Calu3 (cell line): ENCODE results near the gene TXLNG. TPM values are rescaled to one million over a fixed set of nuclear protein-coding genes. Genes with fewer than 3 reads are reported as not detected.
"Not testable (repeated sequence)": the region's sequence is repeated elsewhere in the genome, so short reads cannot be mapped to it uniquely, and the experiment has no call there.

Source experiments
- BruUV-seq: library from RNA; stranded (reverse); fragments of 400-500 nt; replicated peaks from 2 replicates; lab custom pipeline; 2021; lab: Mats Ljungman, UMichigan
- CTCF ChIA-PET: fragments of 300-600 bp; sonication (Branson Sonifier 250); formaldehyde crosslinking; loops from one replicate; lab custom pipeline; 2022; ENCODE audit warnings: antibody characterized with exemption; lab: Charles Lee
- DNase-seq: peaks from one replicate; pipeline ENCODE4 v3.0.0; 2022
- H3K27ac Mint-ChIP-seq: one replicate; pipeline ENCODE4 v1.8.0; 2022; ENCODE audit warnings: mixed read lengths; ENCODE audit not compliant: unreplicated experiment
- H3K27me3 Mint-ChIP-seq: one replicate; pipeline ENCODE4 v1.8.0; 2022; ENCODE audit warnings: mixed read lengths; ENCODE audit not compliant: unreplicated experiment
- H3K36me3 Mint-ChIP-seq: one replicate; pipeline ENCODE4 v1.8.0; 2022; ENCODE audit warnings: mild to moderate bottlenecking, moderate library complexity, mixed read lengths; ENCODE audit not compliant: insufficient read depth, unreplicated experiment
- H3K4me1 Mint-ChIP-seq: one replicate; pipeline ENCODE4 v1.8.0; 2022; ENCODE audit warnings: mild to moderate bottlenecking, low read depth, mixed read lengths; ENCODE audit not compliant: unreplicated experiment
- H3K4me3 Mint-ChIP-seq: one replicate; pipeline ENCODE4 v1.8.0; 2022; ENCODE audit warnings: mild to moderate bottlenecking, low read depth, moderate library complexity, mixed read lengths; ENCODE audit not compliant: unreplicated experiment
- H3K9me3 Mint-ChIP-seq: one replicate; pipeline ENCODE4 v1.8.0; 2022; ENCODE audit warnings: low read depth, mixed read lengths; ENCODE audit not compliant: unreplicated experiment
- CTCF ChIP-seq: fragments of 200-600 bp; IDR thresholded peaks from one replicate; pipeline ENCODE4 v1.8.0; 2022; ENCODE audit warnings: antibody characterized with exemption; ENCODE audit not compliant: unreplicated experiment
- intact Hi-C: fragments of 100-400 bp; cut with micrococcal nuclease; formaldehyde crosslinking; loops from one replicate; pipeline ENCODE4 v1.10.0; 2022; ENCODE audit not compliant: unreplicated experiment
- total RNA-seq: library from RNA; stranded (reverse); gene quantifications from 2 replicates; pipeline ENCODE4 v1.2.3, GENCODE V29; 2022

Gene TXLNG
- total RNA-seq, 1 experiment from 2014 or later: 22.2 TPM

- BruUV-seq: no TSS peak
- Mint-ChIP-seq H3K27ac (no peak overlapping the region), H3K36me3 (peaks cover 21% of the 10 kb centered on the region)
Observed at GRCh38 chrX:16754019-16754418, 32.2 kb upstream of the TXLNG start.

GRCh38 chrX:16756724-16757123 lies 29.5 kb upstream of the TXLNG start:
- H3K27me3 Mint-ChIP-seq: no peaks in the 10 kb centered on the region
- intact Hi-C loops: no loop called here
- CTCF ChIA-PET: no interaction called here
- H3K27ac Mint-ChIP-seq: no peak overlapping the region
- no peaks in the 10 kb centered on the region for H3K4me1 Mint-ChIP-seq
- TF ChIP-seq CTCF: no peak
- no TSS peak for BruUV-seq
- H3K4me3 Mint-ChIP-seq: no peak overlapping the region
- no peak for DNase-seq
- no peaks in the 10 kb centered on the region for H3K9me3 Mint-ChIP-seq
- peaks cover 21% of the 10 kb centered on the region for H3K36me3 Mint-ChIP-seq

More at GRCh38 chrX:16754019-16754418, 32.2 kb upstream of the TXLNG start:
- H3K9me3 Mint-ChIP-seq: no peaks in the 10 kb centered on the region
- no peaks in the 10 kb centered on the region for H3K27me3 Mint-ChIP-seq
- CTCF ChIA-PET: no interaction called here
- no peak for TF ChIP-seq CTCF
- intact Hi-C loops: no loop called here
- H3K4me1 Mint-ChIP-seq: no peaks in the 10 kb centered on the region
- no peak for DNase-seq
- no peak overlapping the region for H3K4me3 Mint-ChIP-seq

GRCh38 chrX:16761500-16761899 lies 24.8 kb upstream of the TXLNG start:
- DNase-seq, intact Hi-C loops, H3K9me3 Mint-ChIP-seq, BruUV-seq, H3K27me3 Mint-ChIP-seq, H3K27ac Mint-ChIP-seq, H3K36me3 Mint-ChIP-seq, H3K4me3 Mint-ChIP-seq, H3K4me1 Mint-ChIP-seq: not testable (repeated sequence)
- CTCF ChIA-PET: interaction anchor here (0.6 to 0.7 kb wide), 2 partner anchors 25 to 485 kb away, joined by 3 to 12 read pairs; no protein-coding TSS in a partner anchor

- Mint-ChIP-seq H3K27ac (no peak overlapping the region), H3K4me1 (no peaks in the 10 kb centered on the region), H3K9me3 (no peaks in the 10 kb centered on the region), H3K36me3 (no peaks in the 10 kb centered on the region), H3K4me3 (no peak overlapping the region), H3K27me3 (no peaks in the 10 kb centered on the region)
- no peak for DNase-seq
- no peak for TF ChIP-seq CTCF
- no TSS peak for BruUV-seq
- intact Hi-C loops: no loop called here
- CTCF ChIA-PET: no interaction called here
Observed at GRCh38 chrX:16762579-16762978, 23.7 kb upstream of the TXLNG start.

GRCh38 chrX:16765594-16765993 lies 20.7 kb upstream of the TXLNG start:
- no peak for DNase-seq
- no peaks in the 10 kb centered on the region for H3K4me1 Mint-ChIP-seq
- H3K27ac Mint-ChIP-seq: no peak overlapping the region
- no TSS peak for BruUV-seq
- intact Hi-C loops: no loop called here
- H3K4me3 Mint-ChIP-seq: no peak overlapping the region
- peaks cover under 1% of the 10 kb centered on the region for H3K36me3 Mint-ChIP-seq
- CTCF ChIA-PET: no interaction called here
- no peaks in the 10 kb centered on the region for H3K9me3 Mint-ChIP-seq
- TF ChIP-seq CTCF: no peak
- H3K27me3 Mint-ChIP-seq: no peaks in the 10 kb centered on the region
